Right renal pelvis (tissue), 4 donors: ENCODE measurements around the gene EXOC4. TPM values are rescaled to one million over a fixed set of nuclear protein-coding genes. Genes with fewer than 3 reads are reported as not detected.
A peak's percentile ranks its signal among the peaks of the same experiment; 100 is the strongest.
"Not testable (repeated sequence)": the region's sequence is repeated elsewhere in the genome, so short reads cannot be mapped to it uniquely, and the experiment has no call there.

Source experiments
- DNase-seq, 4 donors: peaks; one replicate each; pipeline ENCODE4 v3.0.0-alpha.2; 2013; ENCODE audit warnings: low read depth in 4 of 4, low spot score in 3 of 4, missing footprints in 1 of 4
- polyA plus RNA-seq, 4 donors: library from polyadenylated mRNA; unstranded; fragments of 120-200 nt; gene quantifications; one replicate each; pipeline ENCODE4 v1.2.1, GENCODE V29; 2013; ENCODE audit not compliant: insufficient read length in 4 of 4

The EXOC4 gene
- polyA plus RNA-seq, 4 donors: 66.9 to 71.9 (median 69.9) TPM

GRCh38 chr7:133275008-133275407 lies 22.1 kb downstream of the EXOC4 start:
- DNase-seq: no peak

- no peak for DNase-seq
Observed at GRCh38 chr7:133275446-133276095, 22.7 kb downstream of the EXOC4 start.

GRCh38 chr7:133278975-133279374 lies 26.1 kb downstream of the EXOC4 start:
- not testable (repeated sequence) for DNase-seq

GRCh38 chr7:133282094-133282493 lies 29.2 kb downstream of the EXOC4 start:
- DNase-seq: no peak

- DNase-seq: no peak
Observed at GRCh38 chr7:133284092-133284491, 31.2 kb downstream of the EXOC4 start.

- DNase-seq: no peak
Observed at GRCh38 chr7:133288970-133289369, 36.1 kb downstream of the EXOC4 start.

GRCh38 chr7:133290041-133290440 lies 37.2 kb downstream of the EXOC4 start:
- DNase-seq: no peak

DNA sequence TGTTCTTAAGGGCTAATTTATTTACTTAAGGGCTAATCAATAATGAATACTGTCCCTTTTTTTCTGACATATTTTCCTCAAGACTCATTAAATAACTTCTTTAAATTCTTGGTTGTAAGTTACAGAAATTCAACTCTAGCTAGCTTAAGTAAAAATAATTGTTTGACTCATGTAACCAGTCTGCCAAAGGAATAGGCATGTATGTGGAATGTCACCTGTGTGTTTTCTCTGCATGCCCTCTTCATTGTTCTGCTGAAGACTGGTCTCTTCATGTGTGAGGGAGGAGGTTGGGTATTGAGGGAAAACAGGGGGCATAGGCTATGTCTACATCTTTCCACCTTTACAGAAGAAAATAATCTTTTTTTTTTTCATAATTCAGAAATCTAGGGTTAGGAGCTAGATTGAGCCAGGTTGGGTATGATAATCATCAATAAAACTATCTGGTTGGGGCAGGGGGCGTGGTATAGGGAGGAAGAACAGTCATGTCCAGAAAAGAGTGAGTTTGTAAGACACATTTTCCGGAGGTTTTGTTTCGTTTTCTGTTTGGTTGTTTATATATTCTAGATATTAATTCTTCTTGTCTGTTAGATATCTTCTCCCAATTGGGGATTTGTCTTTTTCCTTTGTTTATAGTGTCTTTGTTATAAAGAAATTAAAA lies 37.9 kb downstream of the EXOC4 start:
- DNase-seq: no peak

DNA sequence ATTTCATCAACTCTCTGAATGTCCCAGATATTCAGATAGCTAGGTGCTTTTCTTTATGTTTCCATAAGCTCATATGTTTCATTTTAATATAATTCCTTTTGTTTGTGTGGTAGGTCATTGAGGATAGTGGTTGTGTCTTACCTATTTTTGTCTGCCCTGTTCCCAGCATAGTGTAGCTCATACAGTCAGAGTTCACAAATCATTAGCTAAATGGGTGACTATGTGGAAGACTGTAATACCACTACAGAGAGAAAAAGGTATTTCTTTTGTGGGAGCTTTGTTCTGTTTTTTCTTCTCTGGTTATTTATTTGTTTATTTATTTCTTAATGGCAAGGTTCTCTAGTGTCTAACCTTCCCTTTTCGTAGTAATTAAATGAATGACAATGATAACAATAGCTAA lies 39.8 kb downstream of the EXOC4 start:
- no peak for DNase-seq

GRCh38 chr7:133293384-133294160 lies 40.7 kb downstream of the EXOC4 start:
- no peak for DNase-seq

- no peak for DNase-seq
Observed at GRCh38 chr7:133294234-133294633, 41.4 kb downstream of the EXOC4 start.

GRCh38 chr7:133295484-133295883 lies 42.6 kb downstream of the EXOC4 start:
- DNase-seq: no peak

GRCh38 chr7:133297093-133297492 lies 44.2 kb downstream of the EXOC4 start:
- DNase-seq: no peak

GRCh38 chr7:133298080-133298479 lies 45.2 kb downstream of the EXOC4 start:
- DNase-seq: no peak

- no peak for DNase-seq
Observed at GRCh38 chr7:133299676-133300075, 46.8 kb downstream of the EXOC4 start.

GRCh38 chr7:133300088-133300487 lies 47.2 kb downstream of the EXOC4 start:
- DNase-seq: no peak

- DNase-seq: no peak
Observed at GRCh38 chr7:133300811-133301210, 47.9 kb downstream of the EXOC4 start.

GRCh38 chr7:133301444-133301843 lies 48.6 kb downstream of the EXOC4 start:
- peak; percentile 12 to 34 (median 19) for DNase-seq

DNA sequence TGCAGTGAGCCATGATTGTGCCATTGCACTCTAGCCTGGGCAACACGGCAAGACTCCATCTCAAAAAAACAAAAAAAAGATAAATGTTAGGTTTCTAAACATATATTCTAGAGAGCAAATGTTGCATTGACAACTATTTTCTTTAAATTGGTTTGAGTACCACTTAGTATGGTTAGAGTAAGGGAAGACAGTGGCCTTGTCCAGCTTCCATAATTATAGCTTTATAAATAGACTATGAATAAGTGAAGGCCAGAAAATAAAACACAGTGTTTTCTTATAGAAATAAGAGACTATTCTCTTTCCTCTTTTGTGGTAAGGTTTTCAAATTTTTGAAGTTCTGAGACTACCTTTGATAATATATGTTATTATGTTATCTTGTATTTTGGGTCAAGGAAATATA lies 50.5 kb downstream of the EXOC4 start:
- no peak for DNase-seq

DNA sequence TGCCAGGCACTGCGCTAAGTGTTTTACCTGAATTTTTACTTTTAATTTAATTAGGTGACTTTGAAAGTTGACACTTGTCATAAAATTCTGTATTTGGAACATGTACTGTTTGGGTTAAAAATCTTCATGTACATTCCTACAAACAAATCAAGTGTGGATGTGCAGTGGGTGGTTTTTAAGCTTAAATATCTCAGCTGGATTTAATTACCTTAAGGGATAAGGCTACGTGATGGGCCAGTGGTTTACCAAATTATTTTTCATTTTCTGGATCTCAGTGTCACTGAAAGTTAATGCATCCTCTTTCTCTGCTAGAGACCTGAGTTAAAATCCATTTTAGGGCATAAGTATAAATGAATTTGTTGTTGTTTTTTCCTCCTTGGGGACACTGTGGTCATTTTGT lies 51.1 kb downstream of the EXOC4 start:
- DNase-seq: no peak

- no peak for DNase-seq
Observed at GRCh38 chr7:133309333-133309732, 56.5 kb downstream of the EXOC4 start.
